Measurements from ENCODE around the gene TMEM127.

Gene TMEM127

DNA sequence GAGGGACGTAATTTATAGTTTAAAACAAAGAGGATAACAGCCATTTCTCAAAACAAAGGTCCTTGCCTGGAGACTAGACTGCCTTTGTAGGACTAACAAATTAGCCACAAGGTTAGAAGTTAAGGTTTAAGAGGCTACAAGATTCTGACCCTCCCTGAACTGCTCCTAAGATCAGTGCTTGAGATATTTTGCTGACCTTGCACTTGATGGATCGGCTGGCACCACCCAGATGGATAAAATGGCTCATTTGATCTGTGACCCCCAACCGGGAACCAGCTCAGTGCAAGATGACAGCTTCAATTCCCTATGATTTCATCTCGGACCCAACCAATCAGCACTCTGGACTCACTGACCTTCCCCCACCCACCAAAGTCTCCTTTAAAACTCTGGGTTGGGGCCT, 53.5 kb downstream of the TMEM127 start:
- DNase-seq = no peak
- in situ Hi-C loops (cut with MboI; ENCODE audit: low pct_unique_long_range_greater_than_20kb, low sequenced_read_pairs) = no loop called here

DNA sequence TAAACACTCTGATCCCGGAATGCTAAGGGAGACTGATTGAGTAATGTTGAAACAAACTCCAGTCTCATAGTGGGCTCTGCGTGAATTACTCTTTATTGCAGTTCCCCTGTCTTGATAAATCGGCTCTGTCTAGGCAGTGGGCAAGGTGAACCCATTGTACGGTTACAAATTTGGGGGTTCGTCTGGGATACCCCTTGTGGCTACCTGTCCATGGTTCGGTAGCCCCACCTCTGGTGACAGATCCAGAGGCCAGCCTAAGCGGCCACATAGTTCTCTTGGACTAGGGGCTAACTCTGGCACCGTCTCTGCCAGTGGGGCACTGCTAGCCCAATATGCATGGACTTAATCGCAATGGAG, 56.1 kb downstream of the TMEM127 start:
- in situ Hi-C loops (cut with MboI; ENCODE audit: low pct_unique_long_range_greater_than_20kb, low sequenced_read_pairs) = no loop called here
- DNase-seq = no peak

DNA sequence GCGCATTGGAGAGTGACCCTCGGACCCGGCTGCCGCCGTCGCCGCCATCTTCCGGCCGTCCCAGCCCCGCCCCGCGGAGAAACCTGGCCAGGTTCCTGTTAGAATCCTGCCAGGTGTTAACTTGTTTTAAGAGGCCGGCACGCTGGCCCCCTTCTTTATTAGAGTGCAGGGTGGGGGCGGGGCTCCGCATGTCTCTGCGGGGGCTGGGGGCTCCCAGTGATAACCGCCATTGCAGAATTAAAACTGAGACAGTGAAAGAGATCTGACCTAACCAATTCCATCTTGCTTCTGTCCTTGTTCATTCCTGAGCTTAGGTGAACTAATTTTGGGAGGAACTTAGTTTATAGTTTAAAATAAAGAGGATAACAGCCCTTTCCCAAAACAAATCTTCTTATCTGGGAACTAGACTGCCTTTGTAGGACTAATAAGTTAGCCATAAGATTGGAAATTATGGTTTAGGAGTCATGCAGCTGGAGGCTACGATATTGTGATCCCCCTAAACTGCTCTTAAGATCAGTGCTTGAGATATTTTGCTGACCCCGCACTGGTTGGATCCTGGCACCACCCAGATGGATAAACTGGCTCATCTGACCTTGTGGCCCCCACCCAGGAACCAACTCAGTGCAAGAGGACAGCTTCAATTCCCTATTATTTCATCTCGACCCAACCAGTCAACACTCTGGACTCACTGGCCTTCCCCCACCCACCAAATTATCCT, 56.6 kb downstream of the TMEM127 start:
- in situ Hi-C loops (cut with MboI; ENCODE audit: low pct_unique_long_range_greater_than_20kb, low sequenced_read_pairs) = no loop called here

DNA sequence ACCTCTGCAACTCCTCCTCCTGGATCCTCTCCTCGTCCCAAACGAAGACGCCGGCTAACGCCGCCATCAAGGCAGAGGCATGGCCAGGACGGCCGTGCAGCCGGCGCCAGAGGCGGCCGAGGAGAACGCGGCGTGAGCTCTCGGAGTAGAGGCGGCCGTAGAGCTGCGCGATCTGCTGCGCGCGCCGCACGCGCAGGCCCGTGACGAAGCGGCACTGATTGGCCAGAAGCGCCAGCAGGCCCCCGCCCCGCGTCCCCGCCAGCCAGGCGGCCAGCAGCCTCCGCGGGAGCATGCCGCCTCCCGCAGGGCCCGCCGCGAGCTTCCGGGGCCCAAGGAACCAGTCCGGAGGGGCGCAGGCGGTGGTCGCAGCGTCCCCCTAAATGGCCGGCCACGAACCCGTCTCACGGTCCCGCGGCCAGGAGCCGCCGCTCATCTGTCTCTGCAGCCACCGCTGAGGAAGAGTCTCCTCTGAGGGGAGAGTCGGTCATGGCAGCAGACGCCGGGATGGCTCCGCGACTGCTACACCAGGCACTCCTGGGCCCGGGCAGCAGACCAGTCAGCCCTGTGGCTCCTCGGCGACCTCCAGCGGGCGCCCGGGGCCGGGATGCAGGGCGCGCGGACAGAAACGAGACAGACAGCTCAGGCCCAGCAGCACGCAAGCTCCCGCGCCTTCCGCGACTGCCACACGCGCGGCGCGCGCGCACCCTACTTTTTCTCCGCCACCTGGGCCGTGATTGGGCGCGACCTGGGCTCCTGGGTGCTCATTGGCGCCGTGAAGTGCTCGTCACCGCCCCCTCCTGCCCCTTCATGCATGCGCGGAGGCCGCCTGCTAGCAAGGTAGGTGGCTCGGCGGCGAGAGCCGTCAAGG, 57.4 kb downstream of the TMEM127 start, which contains the start of gene STARD7:
TSS of gene STARD7 (minus strand) at position 685 of the 868 bp plus-strand sequence. CDS start at position 292, 393 bp downstream.
- in situ Hi-C loops (cut with MboI; ENCODE audit: low pct_unique_long_range_greater_than_20kb, low sequenced_read_pairs) = no loop called here
- DNase-seq = peak; percentile 99

More for the DNA sequence above, 56.6 kb downstream of the TMEM127 start:
- no peak for DNase-seq

DNA sequence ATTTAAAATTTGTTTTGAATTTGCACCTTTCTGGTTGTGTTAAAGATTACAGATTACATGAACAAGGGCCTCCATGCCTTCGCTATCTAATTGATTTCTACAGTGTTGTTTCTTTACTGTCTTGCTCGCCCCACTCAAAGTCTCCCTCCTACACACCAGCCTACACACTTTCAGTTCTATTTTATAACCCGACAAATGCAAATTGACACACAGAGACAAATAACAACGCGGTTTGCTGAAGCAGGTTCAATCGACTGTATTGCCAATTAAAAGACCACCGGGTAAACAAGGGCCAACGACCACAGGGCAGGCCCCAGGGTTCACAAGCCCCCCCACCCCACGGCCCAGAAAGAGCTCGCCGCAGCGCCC, 58.0 kb downstream of the TMEM127 start:
- DNase-seq = no peak
- in situ Hi-C loops (cut with MboI; ENCODE audit: low pct_unique_long_range_greater_than_20kb, low sequenced_read_pairs) = no loop called here

DNA sequence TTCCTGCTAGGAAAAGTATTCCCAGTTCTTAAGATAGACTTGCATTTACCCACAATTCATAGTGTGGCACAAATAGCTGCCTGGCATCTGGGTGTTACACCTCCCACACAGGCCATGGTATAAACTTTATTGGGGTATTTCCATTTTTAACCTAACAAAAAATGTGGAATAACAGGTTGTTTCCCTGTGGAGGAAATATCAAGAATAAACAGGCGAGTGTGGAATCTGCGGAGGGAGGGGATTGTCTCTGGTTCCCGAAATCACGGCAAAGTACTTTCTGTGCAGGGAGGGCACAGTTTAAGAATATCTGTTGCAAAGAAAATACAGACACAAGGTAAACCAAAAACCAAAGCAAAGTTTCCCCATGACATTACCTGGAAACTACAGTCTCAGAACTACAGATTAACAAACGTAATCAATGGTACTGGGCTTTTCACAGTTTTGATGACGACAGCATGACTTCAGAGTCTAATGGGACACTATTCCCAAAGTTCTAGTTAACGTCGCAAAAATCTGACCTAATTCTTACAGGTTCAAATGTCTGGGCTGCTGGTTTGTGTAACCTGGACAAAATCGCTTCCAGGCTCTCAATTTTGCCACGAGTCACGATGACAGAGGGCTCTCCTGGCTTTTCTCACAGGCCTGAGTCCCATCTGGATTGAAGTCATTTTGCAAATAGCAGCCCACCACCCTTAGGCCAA, 58.6 kb downstream of the TMEM127 start:
- DNase-seq = peak; percentile 20
- in situ Hi-C loops (cut with MboI; ENCODE audit: low pct_unique_long_range_greater_than_20kb, low sequenced_read_pairs) = no loop called here

DNA sequence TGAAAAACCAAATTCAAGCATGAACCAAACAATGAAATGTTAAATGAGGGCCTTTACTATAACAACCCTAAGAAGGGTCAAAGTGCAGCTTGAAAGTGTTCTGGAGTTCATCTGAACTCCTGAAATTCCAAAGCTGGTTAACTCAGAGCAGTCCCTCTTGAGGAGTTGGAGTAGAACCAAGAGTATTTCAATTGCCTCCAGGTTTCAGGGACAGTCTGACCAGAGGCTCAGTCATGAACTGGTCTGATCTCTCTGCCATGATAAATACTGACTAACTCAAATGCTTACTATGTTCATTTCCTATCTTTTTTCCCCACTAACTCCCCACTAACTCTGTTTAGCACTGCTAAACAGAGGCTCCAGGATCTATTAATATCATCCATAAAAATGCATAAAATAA, 59.9 kb downstream of the TMEM127 start:
- DNase-seq = no peak
- in situ Hi-C loops (cut with MboI; ENCODE audit: low pct_unique_long_range_greater_than_20kb, low sequenced_read_pairs) = no loop called here

DNA sequence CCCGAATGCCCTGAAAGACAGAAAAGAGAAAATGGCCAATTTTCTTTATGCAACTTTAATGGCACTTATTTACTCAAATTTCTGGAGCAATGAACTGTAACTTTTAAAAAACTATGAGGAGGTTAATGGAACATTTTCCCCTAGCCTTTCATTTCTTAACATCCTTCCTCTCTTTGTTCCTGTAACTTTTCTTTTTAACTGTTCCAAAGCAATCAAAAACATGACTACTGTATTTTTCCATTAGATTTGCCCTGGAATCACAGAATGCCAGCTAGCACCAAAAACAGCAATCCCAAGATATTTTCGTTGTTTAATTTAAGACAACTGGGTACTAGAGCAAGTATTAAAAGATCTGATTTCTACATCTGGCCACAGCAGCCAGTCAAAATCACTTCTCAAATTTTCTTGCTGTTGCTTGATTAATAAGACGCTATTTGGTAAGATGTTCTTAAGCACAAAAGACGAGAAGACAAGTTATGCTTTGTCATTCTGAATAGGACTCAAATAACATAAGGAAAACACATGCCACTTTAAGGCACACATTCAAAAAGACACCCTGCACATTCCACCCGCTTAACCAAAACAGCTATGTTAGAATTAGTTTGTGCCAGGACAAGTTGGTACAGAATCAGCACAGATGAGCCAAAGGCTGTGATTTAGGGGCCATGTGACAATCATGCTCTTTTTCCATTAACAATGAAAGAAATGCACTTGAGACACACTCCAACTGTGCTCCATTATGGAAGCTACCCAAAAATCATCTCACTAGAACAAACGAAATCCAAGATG, 60.8 kb downstream of the TMEM127 start:
- no peak for DNase-seq
- in situ Hi-C loops (cut with MboI; ENCODE audit: low pct_unique_long_range_greater_than_20kb, low sequenced_read_pairs) = no loop called here

DNA sequence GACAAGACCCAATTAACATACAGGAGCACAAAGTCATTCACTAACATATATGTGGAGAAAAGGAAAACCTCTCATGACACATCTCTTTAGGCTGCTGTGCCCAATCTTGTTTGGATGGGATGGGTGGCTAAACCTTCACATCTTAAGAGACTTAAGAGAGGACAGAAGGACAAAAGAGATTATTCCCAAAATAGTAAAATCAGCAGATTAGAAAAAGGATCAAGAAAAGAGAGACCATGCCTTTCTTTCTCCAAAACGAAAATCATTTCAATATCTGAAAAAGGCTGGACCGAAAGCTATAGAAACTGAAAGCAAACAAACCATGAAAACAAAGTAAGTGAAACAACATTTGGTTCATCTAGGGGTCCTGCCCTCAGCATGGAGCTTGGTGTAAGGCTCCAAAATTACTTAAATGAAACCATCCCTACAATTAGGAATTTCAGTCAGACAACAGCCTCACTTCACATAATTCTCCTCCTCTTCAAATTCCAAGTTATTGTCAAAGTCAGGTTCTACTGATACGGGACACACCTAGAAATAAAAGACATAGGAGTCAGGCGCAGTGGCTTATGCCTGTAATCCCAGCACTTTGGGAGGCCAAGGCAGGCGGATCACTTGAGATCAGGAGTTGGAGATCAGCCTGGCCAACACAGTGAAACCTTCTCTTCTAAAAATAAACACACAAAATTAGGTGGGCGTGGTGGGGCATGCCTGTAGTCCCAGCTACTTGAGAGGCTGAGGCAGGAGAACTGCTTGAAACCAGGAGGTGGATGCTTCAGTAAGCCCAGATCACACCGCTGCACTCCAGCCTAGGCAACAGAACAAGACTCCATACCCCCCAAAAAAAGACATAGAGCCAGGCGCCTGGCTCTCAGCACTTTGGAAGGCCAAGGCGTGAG, 62.4 kb downstream of the TMEM127 start:
- DNase-seq = no peak
- in situ Hi-C loops (cut with MboI; ENCODE audit: low pct_unique_long_range_greater_than_20kb, low sequenced_read_pairs) = no loop called here

DNA sequence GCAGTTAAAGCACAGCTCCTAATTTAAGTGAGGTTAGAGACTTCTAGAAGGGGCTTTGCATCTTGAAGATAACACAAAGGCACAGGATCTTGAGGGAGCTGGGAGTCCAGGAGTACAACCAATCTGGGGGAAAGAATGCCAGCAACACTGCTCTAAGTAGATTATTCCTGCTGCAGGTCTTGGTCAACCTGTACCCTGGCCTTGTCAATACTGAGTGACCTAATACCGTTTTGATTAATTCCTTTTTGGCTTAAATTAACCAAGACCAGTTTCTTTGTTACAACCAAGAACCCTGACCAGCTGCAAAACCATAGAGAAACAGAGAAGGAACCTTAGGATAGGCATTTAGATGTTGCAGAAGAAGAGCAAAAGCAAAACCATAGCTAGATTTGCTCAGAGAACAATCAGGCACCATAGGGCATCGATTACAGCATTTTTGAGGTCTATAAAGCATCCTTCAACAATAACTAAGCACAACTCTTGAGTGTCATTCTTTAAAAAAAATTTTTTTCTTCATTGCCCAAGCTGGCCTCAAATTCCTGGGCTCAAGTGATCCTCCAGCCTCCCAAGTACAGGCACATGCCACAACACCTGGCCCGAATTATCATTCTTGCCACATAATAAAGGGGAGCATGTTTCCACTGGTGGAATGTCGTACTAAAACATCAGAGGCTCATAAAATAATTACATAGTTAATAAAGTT, 63.5 kb downstream of the TMEM127 start:
- no peak for DNase-seq
- in situ Hi-C loops (cut with MboI; ENCODE audit: low pct_unique_long_range_greater_than_20kb, low sequenced_read_pairs) = no loop called here

DNA sequence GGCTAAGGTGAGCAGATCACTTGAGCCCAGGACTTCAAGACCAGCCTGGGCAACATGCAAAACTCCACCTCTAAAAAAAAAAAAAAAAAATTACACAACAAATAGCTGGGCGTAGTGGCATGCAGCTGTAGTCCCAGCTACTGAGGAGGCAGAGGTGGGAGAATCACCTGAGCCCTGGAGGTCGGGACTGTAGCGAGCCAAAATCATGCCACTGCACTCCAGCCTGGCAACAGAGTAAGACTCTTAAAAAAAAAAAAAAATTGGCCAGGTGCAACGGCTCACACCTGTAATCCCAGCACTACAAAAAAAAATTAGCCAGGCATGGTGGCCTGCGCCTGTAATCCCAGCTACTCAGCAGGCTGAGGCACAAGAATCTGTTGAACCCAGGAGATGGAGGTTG, 64.5 kb downstream of the TMEM127 start:
- DNase-seq = no peak
- in situ Hi-C loops (cut with MboI; ENCODE audit: low pct_unique_long_range_greater_than_20kb, low sequenced_read_pairs) = no loop called here

DNA sequence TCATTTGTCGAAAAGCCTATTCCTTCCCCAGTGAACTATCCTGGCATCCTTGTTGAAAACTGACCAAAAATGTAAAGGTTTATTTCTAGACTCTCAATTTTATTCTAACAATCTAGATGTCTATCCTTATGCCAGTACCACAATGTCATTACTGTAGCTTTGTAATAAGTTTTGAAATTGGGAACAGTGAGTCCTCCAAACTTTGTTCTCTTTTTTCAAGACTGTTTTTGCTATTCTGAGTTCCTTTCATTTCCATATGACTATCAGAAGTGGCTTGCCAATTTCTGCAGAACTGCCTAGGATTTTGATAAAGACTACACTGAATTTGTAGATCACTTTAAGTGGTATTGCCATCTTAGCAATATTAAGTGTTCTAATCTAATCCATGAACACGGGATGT, 66.9 kb downstream of the TMEM127 start:
- in situ Hi-C loops (cut with MboI; ENCODE audit: low pct_unique_long_range_greater_than_20kb, low sequenced_read_pairs) = no loop called here
- DNase-seq = no peak
